Stimulated activated naive CD8-positive, alpha-beta T cell treated with anti-CD3 and anti-CD28 coated beads, Interleukin-15, Interleukin-2, amounts not matched to agents 100 ng/mL and 50 ng/mL, for 24 hours (primary cell): ENCODE data around the gene FRMD1.

Source experiments
- H3K27ac Mint-ChIP-seq: one replicate; pipeline ENCODE4 v1.8.0; 2021; ENCODE audit warnings: mild to moderate bottlenecking, mixed read lengths
- H3K27me3 Mint-ChIP-seq: one replicate; pipeline ENCODE4 v1.8.0; 2021; ENCODE audit warnings: mixed read lengths
- H3K36me3 Mint-ChIP-seq: one replicate; pipeline ENCODE4 v1.8.0; 2021; ENCODE audit warnings: low read depth, mixed read lengths
- H3K4me1 Mint-ChIP-seq: one replicate; pipeline ENCODE4 v1.8.0; 2021; ENCODE audit warnings: low read depth, mixed read lengths
- H3K4me3 Mint-ChIP-seq: one replicate; pipeline ENCODE4 v1.8.0; 2021; ENCODE audit warnings: mild to moderate bottlenecking, mixed read lengths
- H3K9me3 Mint-ChIP-seq: one replicate; pipeline ENCODE4 v1.8.0; 2021; ENCODE audit warnings: mixed read lengths

Gene FRMD1

GRCh38 chr6:168092541-168092940 is 13.5 kb upstream of the FRMD1 start:
- Mint-ChIP-seq H3K4me1 (no peaks in the 10 kb centered on the region), H3K9me3 (no peaks in the 10 kb centered on the region), H3K4me3 (no peak overlapping the region), H3K36me3 (no peaks in the 10 kb centered on the region), H3K27ac (no peak overlapping the region), H3K27me3 (no peaks in the 10 kb centered on the region)

- Mint-ChIP-seq H3K4me1 (no peaks in the 10 kb centered on the region), H3K4me3 (no peak overlapping the region), H3K27ac (no peak overlapping the region), H3K36me3 (no peaks in the 10 kb centered on the region), H3K27me3 (no peaks in the 10 kb centered on the region), H3K9me3 (no peaks in the 10 kb centered on the region)
Observed at GRCh38 chr6:168091381-168092264, 12.6 kb upstream of the FRMD1 start.

GRCh38 chr6:168090706-168091105 is 11.7 kb upstream of the FRMD1 start:
- Mint-ChIP-seq H3K36me3 (no peaks in the 10 kb centered on the region), H3K27ac (no peak overlapping the region), H3K4me1 (no peaks in the 10 kb centered on the region), H3K4me3 (no peak overlapping the region), H3K27me3 (no peaks in the 10 kb centered on the region), H3K9me3 (no peaks in the 10 kb centered on the region)

- H3K4me3 Mint-ChIP-seq, result no peak overlapping the region
- no peaks in the 10 kb centered on the region for H3K4me1 Mint-ChIP-seq
- no peaks in the 10 kb centered on the region for H3K9me3 Mint-ChIP-seq
- no peak overlapping the region for H3K27ac Mint-ChIP-seq
- H3K27me3 Mint-ChIP-seq, result no peaks in the 10 kb centered on the region
- H3K36me3 Mint-ChIP-seq, result no peaks in the 10 kb centered on the region
Observed at GRCh38 chr6:168090064-168090690, 11.2 kb upstream of the FRMD1 start.

- no peaks in the 10 kb centered on the region for H3K9me3 Mint-ChIP-seq
- no peak overlapping the region for H3K4me3 Mint-ChIP-seq
- no peaks in the 10 kb centered on the region for H3K27me3 Mint-ChIP-seq
- no peak overlapping the region for H3K27ac Mint-ChIP-seq
- H3K36me3 Mint-ChIP-seq, result no peaks in the 10 kb centered on the region
- no peaks in the 10 kb centered on the region for H3K4me1 Mint-ChIP-seq
Observed at GRCh38 chr6:168089186-168090063, 10.4 kb upstream of the FRMD1 start.

GRCh38 chr6:168088161-168089053 is 9.4 kb upstream of the FRMD1 start:
- no peaks in the 10 kb centered on the region for H3K4me1 Mint-ChIP-seq
- H3K36me3 Mint-ChIP-seq, result no peaks in the 10 kb centered on the region
- no peak overlapping the region for H3K27ac Mint-ChIP-seq
- H3K4me3 Mint-ChIP-seq, result no peak overlapping the region
- H3K9me3 Mint-ChIP-seq, result no peaks in the 10 kb centered on the region
- no peaks in the 10 kb centered on the region for H3K27me3 Mint-ChIP-seq

GRCh38 chr6:168087436-168088160 is 8.6 kb upstream of the FRMD1 start:
- Mint-ChIP-seq H3K36me3 (no peaks in the 10 kb centered on the region), H3K27me3 (no peaks in the 10 kb centered on the region), H3K4me1 (no peaks in the 10 kb centered on the region), H3K27ac (no peak overlapping the region), H3K4me3 (no peak overlapping the region), H3K9me3 (no peaks in the 10 kb centered on the region)

- H3K4me1 Mint-ChIP-seq, result no peaks in the 10 kb centered on the region
- no peaks in the 10 kb centered on the region for H3K9me3 Mint-ChIP-seq
- H3K27me3 Mint-ChIP-seq, result no peaks in the 10 kb centered on the region
- H3K27ac Mint-ChIP-seq, result no peak overlapping the region
- no peak overlapping the region for H3K4me3 Mint-ChIP-seq
- no peaks in the 10 kb centered on the region for H3K36me3 Mint-ChIP-seq
Observed at GRCh38 chr6:168086616-168087015, 7.6 kb upstream of the FRMD1 start.

GRCh38 chr6:168086066-168086465 is 7.1 kb upstream of the FRMD1 start:
- Mint-ChIP-seq H3K9me3 (no peaks in the 10 kb centered on the region), H3K27me3 (no peaks in the 10 kb centered on the region), H3K4me1 (no peaks in the 10 kb centered on the region), H3K27ac (no peak overlapping the region), H3K36me3 (no peaks in the 10 kb centered on the region), H3K4me3 (no peak overlapping the region)

- H3K4me3 Mint-ChIP-seq, result no peak overlapping the region
- no peaks in the 10 kb centered on the region for H3K27me3 Mint-ChIP-seq
- no peaks in the 10 kb centered on the region for H3K36me3 Mint-ChIP-seq
- H3K4me1 Mint-ChIP-seq, result no peaks in the 10 kb centered on the region
- H3K9me3 Mint-ChIP-seq, result no peaks in the 10 kb centered on the region
- no peak overlapping the region for H3K27ac Mint-ChIP-seq
Observed at GRCh38 chr6:168084465-168085160, 5.6 kb upstream of the FRMD1 start.

- no peak overlapping the region for H3K4me3 Mint-ChIP-seq
- H3K27me3 Mint-ChIP-seq, result no peaks in the 10 kb centered on the region
- no peak overlapping the region for H3K27ac Mint-ChIP-seq
- no peaks in the 10 kb centered on the region for H3K9me3 Mint-ChIP-seq
- no peaks in the 10 kb centered on the region for H3K4me1 Mint-ChIP-seq
- no peaks in the 10 kb centered on the region for H3K36me3 Mint-ChIP-seq
Observed at GRCh38 chr6:168083514-168083885, 4.5 kb upstream of the FRMD1 start.

GRCh38 chr6:168082860-168083513 is 4.0 kb upstream of the FRMD1 start:
- Mint-ChIP-seq H3K27me3 (no peaks in the 10 kb centered on the region), H3K4me3 (no peak overlapping the region), H3K36me3 (no peaks in the 10 kb centered on the region), H3K27ac (no peak overlapping the region), H3K9me3 (no peaks in the 10 kb centered on the region), H3K4me1 (no peaks in the 10 kb centered on the region)
